Hematopoietic multipotent progenitor cell treated with erythropoietin and hydrocortisone succinate and interleukin-3 and kit ligand, for 17 days (in vitro differentiated cells): Measurements from ENCODE around the gene HMX3.

ENCODE experiments used
- DNase-seq: peaks from one replicate; pipeline ENCODE4 v3.0.0-alpha.2; 2015; ENCODE audit warnings: low spot score

HMX3 gene

DNA sequence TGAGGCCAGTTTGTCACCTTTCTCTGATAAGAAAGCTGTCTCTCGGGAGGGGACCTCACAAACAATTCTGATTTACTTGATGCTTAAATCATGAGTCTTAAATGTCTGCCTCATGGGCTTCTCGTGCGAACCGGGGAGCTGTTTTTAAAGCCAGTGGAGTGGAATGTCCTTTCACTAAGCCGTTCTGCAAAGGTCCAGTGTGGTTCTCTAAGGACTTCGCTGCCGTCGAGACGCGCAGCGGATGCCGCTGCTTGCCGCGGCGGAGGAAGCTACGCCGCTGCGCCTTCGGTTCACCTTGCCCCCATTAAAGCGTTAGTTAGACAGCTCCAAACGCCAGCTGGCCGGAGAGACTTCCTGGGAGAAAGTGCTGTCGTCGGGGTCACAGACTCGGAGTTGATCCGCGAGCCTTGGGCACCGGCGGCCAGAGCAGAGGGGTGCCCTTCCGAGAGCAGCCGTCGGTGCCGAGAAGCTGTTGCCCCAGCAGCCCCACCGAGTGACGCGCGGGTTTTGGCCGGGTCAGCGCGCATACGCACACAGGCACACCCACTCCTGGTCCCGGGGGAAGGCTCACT, 1.3 kb upstream of the HMX3 start:
- no peak for DNase-seq

DNA sequence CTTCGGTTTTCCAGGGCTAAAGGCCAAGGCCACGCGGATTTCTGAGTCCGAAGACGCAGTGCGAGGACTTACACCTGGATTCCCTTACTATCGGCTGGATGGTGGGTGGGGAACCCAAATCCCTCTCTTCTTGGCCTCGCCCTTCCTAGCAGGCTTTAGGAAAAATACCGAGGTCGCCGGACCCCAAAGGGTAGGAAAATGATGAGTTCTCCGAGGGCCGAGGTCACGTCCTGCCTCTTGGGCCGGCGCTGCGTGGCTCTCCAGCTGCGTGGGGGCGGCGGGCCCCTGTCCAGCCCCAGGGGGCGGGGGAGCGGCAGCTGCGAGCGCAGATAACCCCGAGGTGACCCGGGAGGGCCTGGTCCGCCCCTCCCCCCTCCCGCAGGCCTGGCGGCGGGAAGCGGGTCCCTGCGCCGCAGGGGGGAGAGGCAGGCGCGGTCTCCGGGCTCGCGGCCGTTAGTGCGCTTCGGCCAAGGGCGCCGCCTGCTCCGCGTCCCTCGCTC, 805 bp upstream of the HMX3 start:
- no peak for DNase-seq

DNA sequence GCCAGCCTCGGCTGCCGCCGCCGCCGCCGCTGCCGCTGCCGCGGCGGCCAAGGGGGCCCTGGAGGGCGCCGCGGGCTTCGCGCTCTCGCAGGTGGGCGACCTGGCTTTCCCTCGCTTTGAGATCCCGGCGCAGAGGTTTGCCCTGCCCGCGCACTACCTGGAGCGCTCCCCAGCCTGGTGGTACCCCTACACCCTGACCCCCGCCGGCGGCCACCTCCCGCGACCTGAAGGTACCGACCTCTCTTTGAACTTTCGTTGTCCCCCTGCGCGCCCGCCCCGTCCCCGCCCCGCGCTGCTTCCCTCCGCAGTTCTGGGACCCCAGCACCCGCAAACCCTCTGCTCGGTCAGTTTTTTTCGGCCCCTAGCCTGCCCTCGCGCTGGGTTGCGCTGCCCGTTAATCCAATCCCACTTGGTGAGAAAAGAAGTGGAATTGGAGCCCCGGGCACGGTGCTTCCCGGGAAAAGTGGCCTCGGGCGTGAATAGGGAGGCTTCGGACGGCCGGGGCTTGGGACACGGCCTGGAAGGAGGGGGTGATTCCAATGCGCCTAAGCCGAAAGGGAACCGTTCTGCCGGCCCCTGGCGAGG, 543 bp downstream of the HMX3 start:
- no peak for DNase-seq

DNA sequence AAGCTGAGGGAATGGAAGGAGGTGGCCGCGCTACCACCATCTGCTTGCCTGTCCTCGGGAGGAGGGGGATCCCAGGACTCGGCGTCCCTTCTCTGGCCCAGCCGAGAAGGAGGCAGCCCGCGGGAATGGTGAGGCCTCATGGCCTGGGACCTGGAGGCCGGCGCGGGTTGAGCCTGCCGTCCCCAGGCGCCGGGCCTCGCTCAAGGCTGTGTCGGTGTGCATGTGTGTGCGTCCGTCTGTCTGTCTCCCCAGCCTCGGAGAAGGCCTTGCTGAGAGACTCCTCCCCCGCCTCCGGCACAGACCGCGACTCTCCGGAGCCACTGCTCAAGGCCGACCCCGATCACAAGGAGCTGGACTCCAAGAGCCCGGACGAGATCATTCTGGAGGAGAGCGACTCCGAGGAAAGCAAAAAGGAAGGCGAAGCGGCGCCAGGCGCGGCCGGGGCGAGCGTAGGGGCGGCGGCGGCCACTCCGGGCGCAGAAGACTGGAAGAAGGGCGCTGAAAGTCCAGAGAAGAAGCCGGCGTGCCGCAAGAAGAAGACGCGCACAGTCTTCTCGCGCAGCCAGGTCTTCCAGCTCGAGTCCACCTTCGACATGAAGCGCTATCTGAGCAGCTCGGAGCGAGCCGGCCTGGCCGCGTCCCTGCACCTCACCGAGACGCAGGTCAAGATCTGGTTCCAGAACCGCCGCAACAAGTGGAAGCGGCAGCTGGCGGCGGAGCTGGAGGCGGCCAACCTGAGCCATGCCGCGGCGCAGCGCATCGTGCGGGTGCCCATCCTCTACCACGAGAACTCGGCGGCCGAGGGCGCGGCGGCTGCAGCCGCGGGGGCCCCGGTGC, 1.3 kb downstream of the HMX3 start:
- DNase-seq = no peak

DNA sequence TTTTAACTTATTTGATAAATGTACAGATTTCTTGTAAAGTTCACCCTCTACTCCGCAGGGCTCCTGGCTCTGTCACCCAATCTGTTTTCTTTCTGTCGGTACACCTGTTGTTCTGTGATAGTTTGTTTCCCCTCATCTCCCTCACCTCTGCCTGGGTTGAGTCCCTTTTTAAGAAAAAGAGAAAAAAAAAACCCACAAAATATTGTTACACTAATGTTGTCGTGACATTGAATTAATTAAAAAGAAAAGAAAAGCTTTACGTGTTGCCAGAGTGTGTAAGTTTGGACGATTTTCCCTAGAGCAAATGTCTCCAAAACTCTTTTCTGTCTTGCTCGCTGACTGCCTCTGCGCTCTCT, 3.4 kb downstream of the HMX3 start:
- no peak for DNase-seq

DNA sequence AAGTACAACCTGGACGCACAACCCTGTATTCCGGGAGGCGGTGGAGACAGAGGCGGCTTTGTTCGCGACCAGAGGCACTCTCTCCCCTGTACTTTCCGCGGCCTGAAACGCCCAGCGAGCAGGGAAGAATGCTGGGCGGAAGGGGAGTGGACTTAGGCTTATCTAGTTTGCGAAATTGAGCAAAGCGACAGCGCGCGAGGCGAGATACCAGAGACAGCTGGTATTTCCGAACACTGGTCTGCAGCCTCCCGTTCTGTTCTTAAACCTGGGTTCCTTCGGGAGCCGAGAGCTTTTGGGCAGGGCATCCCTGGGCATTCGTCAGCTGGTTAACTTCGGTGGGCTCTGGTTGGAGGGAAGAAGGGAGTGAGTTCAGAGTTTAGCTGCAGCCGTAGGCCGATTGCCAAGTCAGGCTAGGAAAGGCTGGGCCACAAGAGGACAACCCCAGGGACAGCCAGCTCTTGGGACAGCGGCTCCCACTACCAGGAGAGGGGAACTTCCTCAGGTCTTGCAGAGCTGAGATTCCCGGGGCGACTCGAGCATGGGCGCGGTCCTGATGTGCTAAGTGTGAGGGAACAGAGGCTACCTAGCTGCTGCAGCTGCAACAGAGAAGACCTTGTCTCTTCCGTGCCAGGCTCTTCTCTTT, 3.9 kb downstream of the HMX3 start:
- DNase-seq = no peak

DNA sequence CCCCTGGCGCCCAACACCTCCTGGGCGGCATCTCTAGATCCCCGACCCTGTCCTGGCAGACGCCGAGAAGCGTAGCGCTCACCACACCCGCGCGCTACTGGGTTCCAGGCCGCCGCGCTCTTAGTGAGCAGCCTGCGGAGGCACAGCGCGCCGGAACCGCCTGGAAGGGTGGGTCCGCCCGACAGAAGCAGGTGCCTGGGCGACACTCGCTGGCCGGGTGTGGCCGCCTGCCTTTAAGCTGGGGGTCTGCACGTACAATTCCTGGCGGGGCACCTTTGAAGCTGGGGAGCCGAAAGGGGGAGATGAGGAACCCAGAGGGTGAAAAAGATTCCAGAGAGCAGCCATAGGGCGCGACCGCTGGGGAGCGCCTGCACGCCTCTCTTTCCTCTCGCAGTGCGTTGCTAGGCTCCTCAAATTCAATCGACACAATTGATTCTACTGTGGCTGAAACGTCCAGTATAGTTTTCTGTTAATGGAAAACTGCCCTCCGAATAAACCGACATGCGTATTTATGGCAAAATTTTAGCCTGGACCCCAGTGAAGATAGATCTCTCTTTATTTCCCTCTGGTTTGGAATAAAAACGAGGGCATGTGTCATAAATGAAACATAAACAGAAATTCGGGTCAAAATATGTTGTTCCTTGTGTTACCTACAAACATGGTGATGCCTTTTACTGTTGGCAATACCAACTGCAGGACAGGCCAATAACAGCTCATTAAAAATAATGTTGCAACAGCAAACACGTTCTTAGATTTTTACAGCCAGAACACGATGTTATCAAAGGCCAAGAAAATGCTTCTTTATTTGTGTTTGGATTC, 4.6 kb downstream of the HMX3 start:
- no peak for DNase-seq

DNA sequence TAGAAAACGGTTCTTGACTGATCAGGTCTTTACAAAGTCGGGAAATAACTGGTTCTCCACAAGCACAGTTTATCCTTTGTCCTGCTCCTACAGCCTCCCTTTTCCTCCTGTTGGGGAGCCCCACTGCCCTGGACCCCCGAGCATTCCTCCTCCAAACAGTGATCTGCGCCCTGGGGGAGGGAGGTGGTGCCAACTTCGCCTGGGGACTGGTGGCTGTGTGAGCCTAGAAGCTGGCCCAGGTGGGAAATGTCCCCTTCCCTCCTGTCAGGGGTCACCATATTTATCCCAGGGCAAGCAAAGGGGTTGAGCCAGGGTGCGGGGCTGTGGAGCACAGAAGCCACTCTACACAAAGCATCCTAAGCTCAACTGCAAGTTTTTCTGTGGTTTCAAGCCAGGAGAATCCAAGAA, 5.2 kb downstream of the HMX3 start:
- DNase-seq = no peak

DNA sequence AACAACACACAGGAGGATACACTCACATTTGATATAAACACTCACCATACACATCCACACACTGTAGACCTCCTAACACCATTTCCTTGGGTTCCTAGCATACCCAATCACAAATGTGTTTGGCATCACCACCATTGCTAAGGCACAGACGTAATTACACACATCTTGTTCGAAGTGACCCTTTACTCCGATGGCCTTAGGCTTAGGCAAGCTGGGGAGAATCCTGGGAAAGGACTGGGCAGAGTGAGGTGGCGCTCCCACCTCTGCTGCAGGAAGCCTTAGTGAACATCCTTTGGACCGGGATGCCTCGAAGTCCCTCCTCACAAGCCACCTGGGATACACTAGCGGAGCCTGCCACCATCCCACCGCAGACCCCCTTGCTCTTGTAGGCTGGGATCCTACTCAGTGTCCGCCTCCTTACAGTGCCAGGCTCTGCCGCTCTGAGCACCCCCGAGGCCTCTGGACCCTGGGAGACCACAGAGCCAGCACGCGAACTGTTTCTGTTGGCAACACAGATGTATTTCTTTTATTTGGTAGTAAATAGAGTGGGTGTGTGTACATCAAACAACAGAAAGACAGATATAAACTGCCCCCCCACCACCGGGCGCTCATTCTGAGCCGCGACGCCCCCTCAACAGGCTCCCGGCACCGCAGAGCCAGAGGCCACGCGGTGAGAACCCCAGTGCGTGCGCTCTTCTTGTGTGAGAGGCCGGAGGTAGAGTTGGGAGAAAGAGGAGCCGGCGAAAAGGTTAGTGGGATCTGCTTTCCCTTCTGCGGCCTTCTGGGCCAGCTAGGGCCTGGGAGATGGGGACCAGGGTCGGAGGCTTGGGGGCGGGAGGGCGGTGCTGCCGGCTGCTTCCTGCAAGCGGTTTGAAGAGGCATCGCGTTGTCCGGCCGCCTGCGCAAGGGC, 6.3 kb downstream of the HMX3 start:
- no peak for DNase-seq

DNA sequence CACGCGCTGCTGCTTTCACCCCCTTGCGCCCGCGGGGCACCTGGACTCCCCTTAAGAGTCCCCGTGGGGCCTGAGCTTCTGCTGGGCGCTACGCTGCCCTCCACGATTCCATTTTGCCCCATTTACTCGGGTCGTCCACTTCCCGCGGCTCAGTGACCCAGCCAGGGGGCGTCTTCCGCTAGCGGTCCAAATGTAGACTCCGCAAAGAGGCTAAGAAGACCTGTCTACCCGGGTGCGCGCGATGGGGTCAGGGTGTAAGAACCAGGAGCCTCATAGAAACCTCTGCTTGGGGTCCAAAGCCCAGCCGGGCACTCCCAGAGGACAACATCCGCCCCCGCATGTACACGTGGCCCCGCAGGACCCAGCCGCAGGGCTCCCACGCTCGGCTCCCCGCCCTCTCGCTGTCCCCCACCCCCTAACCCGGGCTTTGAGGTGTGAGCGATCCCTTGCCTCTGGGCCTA, 7.0 kb downstream of the HMX3 start:
- DNase-seq = no peak

DNA sequence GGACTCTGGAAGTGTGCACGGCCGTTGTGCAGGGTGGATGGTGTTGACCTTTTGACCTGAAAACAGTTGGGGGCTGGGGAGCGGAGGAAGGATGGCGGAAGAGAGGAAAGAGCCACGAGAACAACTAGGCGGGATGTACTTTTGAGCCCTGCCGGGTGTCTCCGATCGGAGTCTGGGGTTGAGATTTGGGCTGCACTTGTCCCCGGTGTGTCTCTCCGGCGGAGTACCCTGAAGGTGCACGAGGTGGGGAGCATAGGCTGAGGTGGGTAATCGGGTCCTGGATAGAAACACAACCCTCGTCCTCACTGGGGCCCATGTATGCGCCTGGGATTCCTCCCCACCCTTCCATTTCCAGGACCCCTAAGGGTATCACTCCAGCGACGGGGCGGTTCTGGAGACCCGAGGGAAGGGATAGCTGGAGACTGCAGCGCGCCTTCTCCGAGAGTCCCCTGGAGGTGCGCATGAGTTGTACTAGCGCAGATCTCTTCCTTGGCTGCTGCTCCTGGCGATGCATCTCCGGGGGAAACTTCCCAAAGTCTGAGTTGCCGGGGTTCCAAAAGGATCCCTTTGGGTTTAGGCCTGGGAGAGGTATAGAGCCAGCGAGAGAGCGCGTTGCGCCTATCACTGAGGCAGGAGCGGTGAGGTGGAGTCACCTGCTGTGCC, 7.5 kb downstream of the HMX3 start:
- no peak for DNase-seq

DNA sequence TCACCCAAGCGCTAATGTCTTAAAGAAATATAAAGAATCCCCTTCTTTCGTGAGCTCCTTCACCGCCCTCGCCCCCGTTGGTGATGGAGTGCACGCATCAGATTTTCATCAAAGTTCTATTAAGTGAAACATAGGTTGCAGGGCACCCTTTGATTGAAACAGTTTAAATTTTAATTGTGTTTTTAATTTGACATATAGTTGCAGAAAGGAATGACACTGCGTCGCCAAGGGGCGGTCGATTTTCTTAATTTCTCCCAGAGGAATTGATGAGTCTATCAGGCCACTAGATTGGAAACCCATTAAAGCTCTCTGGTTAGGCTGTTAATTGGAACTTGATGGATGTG, 8.0 kb downstream of the HMX3 start:
- DNase-seq = no peak

DNA sequence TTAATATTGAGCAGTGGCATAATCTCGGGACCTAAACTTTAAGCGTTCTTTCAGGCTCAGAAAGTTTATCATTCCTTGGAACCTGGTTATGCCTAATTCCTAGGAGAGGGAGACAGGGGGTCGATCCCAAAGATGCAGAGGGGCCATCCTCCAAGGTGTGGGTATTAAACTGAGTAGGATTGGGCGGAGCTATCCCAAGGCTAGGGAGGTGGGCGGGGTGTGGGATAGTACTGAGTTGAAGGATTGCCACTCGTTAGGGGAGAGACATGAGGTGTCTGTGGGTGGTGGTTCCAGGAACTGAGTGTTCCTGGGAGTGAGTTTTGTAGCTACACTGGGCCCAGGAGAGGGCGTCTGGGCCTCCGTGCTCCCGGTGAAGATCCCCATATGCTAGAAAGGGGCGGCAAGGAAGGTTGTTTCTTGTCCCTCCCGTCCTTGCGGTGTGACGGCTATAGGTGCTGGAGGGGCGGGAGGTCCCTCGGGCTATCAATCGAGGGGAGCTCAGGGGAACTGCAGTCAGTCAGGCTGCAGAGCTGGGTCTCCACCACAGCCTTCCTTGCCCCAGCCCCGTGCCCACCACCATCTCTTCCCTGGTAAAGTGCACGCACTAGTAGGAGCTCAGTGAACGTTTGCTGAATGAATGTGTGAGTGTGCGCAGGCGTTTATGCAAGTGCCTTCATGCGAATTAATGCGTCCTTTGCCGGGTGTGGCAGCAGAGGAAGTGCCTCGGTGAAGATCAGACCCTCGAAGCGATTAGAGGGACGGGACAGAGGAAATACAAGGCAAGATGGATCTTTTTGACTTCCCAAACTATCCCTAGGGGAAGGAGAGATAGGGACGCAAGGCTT, 9.1 kb downstream of the HMX3 start:
- no peak for DNase-seq

DNA sequence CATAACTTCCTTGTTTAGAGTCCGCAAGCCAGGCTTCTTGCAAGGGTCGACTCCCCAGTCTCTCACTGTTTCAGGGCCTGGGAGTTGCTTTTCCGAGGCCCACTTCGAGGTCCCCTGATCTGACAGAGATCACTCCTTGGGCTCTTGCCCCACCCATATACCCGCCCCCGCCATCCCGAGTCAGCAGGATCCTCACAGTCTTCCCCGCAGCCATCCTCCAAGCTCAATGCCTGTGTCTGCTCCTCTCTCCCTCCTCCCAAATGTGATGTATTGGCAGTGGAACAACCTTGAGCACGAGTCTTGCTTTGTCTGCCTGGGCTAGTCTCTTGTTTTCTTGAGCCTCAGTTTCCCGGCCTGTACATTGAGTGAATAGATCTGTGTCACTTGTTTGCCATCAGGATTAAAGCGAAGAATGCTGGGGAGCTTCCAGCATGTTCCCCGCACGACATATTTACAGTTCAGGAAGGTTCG, 9.8 kb downstream of the HMX3 start:
- DNase-seq = no peak

DNA sequence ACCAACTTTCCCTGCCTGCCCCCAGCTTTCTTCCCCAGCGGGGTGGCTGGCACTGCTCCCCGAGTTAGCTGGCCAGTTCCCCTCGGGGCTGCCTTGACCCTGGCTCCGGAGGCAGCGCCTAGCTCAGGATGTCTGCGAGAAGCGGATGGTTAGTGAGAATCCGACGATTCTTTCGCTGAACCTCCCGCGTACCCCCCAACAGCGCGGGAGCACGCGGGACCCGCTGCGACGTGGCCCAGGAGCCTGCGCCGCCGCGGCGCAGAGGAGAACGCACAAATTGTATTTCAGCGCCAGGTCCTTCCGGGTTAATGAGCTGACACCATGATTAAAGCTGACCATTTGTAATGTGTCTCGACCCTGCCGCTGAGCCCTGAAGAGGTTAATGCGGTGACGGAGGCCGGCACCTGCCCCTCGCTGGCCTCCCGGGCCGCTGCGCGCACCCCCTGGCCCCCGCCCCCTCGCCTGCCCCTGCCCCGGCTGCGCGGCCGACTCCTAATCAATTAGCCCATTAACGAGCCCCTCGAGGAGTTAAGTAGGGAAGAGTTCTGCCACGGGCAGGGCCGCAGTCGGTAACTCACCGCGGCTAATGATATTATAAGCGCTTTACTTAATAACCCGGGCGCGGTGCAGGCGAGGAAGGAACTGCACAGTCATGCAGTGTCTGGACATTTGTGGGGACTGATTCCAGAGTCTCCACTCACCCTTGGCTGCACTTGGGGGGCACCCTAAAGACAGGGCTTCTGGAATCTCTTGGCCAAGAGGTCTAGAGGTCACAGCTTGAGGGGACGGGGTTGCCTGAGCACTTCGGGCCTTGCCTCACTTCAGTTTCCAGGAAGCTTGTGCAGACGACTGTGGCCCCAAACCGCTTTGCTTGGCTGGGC, 10.5 kb downstream of the HMX3 start:
- no peak for DNase-seq

DNA sequence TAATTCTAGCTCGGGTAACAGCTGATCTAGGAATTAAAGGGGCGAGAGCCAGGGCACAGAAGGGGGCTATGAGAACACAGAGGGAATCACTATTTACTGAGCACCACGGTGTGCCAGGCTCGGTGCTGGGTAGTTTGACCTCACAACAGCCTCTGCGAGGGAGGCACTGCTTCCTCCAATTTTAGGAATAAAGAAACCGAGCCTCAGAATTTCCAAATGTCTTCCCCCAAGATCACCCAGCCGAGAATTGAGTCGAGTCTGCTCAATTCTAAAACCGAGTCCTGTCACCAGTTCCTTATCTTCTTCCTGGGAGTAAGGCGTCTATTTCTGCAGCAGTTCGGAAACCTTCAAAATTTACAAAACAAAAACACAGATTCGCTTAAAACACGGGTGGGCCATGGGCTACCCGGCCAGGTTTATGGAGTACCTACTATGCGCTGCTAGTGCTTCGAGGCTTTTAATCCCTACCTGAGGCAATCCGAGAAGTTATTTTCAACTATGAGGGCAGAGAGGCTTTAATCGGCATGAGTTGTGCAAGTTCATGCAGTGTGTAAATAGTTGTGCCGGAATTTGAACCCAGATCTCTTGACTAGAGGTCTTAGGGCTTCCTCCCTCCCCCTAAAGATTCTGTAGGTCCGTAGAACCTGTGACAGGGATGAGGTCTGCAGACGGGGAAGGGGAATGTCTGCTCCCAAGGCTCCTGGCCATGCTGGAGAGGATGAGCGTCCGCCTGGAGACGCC, 11.3 kb downstream of the HMX3 start:
- no peak for DNase-seq

DNA sequence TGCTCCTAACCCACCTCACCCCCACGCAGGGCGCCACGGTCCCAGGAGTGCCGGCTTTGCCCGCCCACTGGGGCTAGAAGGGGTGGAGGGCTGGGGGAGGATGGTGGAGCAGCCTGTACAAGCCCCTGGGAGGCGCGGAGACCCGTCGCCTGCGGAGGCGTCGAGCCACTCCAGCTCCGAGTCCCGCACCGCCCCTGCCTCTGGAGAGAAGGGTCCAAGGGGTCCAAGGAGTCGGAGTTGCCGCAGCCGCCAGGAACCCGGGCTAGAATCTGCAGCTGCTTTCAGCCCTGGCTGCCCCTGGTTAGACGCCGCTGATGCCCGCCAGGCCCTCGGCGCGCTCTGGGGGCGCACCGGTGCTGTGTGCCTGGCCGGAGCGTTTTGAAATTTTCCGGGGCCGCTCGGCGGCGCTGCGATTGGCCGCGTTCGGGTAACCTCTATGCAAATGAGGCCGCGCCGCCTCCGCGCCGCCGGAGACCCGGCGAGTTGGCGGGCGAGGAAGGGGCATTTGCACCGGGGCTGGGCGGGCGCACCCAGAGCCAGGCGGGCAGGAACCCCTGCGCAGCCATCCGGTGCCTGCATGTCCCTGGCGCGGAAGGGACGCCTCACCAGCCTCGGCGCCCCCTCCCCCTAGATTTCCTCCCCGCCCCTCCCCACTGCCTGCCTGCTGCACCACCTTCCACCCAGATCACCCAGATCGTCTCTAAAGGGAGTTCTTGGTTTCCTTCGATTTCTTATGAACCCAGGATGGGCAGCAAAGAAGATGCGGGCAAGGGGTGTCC, 12.1 kb downstream of the HMX3 start, which contains the start of gene HMX2:
Gene HMX2 (plus strand): TSS at position 502 of the 779 bp plus-strand sequence. CDS start 243 bp downstream, at position 745.
- no peak for DNase-seq
